HepG2 (cell line): ENCODE measurements around the gene MAEA. TPM values are rescaled to one million over a fixed set of nuclear protein-coding genes. Genes with fewer than 3 reads are reported as not detected.
A peak's percentile ranks its signal among the peaks of the same experiment; 100 is the strongest.

ENCODE experiments used
- ATAC-seq: fragments of 200-7000 bp; cut with Tn5 transposase; 3 replicates; pipeline ENCODE4 v1.9.1; 2020; ENCODE audit warnings: mild to moderate bottlenecking, moderate library complexity
- BruUV-seq: library from RNA; stranded (reverse); fragments of 400-500 nt; replicated peaks from 2 replicates; lab custom pipeline; 2021; lab: Mats Ljungman, UMichigan
- CTCF ChIA-PET: fragments of 300-600 bp; formaldehyde crosslinking; extraction: SDS; loops from one replicate; lab custom pipeline; 2021; ENCODE audit warnings: low total read pairs, inconsistent platforms, low intra/inter-chr PET ratio; lab: Yijun Ruan, JAX
- POLR2A ChIA-PET: fragments of 350-600 bp; sonication (Branson Sonifier 250); formaldehyde crosslinking; loops from one replicate; lab custom pipeline; 2020; ENCODE audit warnings: antibody characterized with exemption, inconsistent platforms; lab: Yijun Ruan, JAX
- DNase-seq: peaks from one replicate; pipeline ENCODE4 v3.0.0-alpha.2; 2015; ENCODE audit warnings: low spot score
- FAIRE-seq: peaks from 3 replicates; lab custom pipeline; 2011; peaks lifted over from hg19 to GRCh38; lab: Jason Lieb, UNC
- H2AFZ ChIP-seq: one replicate; pipeline ENCODE4 v1.6.1; 2011; ENCODE audit warnings: low read length, inconsistent platforms
- H3K27ac ChIP-seq: fragments of 300-600 bp; 3 replicates; pipeline ENCODE4 v1.8.0; 2011; ENCODE audit warnings: mixed run types, mild to moderate bottlenecking, mixed read lengths, low read length, inconsistent platforms; ENCODE audit not compliant: insufficient read depth; ENCODE audit errors: extremely low read length
- H3K27me3 ChIP-seq, 2 experiments: fragments of 200-600 bp in 1 of 2; 2 replicates in 1 of 2; 3 replicates in 1 of 2; pipeline versions ENCODE4 v1.6.0 to v1.8.0; 2011; ENCODE audit warnings: low read length in 2 of 2, mild to moderate bottlenecking in 2 of 2, moderate library complexity in 2 of 2, inconsistent platforms in 1 of 2; ENCODE audit not compliant: insufficient read depth in 2 of 2, control insufficient read depth in 1 of 2
- H3K36me3 ChIP-seq, 2 experiments: fragments of 200-600 bp in 1 of 2; replicated peaks in 1 of 2; 2 replicates in 1 of 2; 3 replicates in 1 of 2; pipeline versions ENCODE4 v1.5.1 to v1.8.0; 2011; ENCODE audit warnings: low read length in 2 of 2, inconsistent platforms in 1 of 2; ENCODE audit not compliant: insufficient read depth in 2 of 2, control insufficient read depth in 1 of 2
- H3K4me1 ChIP-seq: 2 replicates; pipeline ENCODE4 v1.5.1; 2012; ENCODE audit warnings: low read length, inconsistent platforms; ENCODE audit not compliant: insufficient read depth
- H3K4me2 ChIP-seq: 2 replicates; pipeline ENCODE4 v1.6.0; 2011; ENCODE audit warnings: low read depth, low read length, inconsistent platforms
- H3K4me3 ChIP-seq, 3 experiments: fragments of 200-600 bp in 1 of 3; sonication (generic), shearing (Covaris generic) in 1 of 3; replicated peaks in 1 of 3; 2 replicates each; pipeline ENCODE4 v1.5.1; 2011 to 2016; ENCODE audit warnings: low read length in 3 of 3, inconsistent platforms in 2 of 3, low read depth in 2 of 3, mild to moderate bottlenecking in 2 of 3, control low read depth in 1 of 3, mixed read lengths in 1 of 3; ENCODE audit not compliant: insufficient read depth in 1 of 3
- H3K79me2 ChIP-seq: one replicate; pipeline ENCODE4 v1.6.1; 2011; ENCODE audit warnings: low read length, inconsistent platforms; ENCODE audit not compliant: insufficient read depth
- H3K9ac ChIP-seq: 2 replicates; pipeline ENCODE4 v1.6.0; 2011; ENCODE audit warnings: mild to moderate bottlenecking, low read depth, low read length, inconsistent platforms; ENCODE audit not compliant: insufficient read depth
- H3K9me3 ChIP-seq: 2 replicates; pipeline ENCODE4 v1.5.1; 2012; ENCODE audit warnings: mild to moderate bottlenecking, low read length
- H4K20me1 ChIP-seq: 2 replicates; pipeline ENCODE4 v1.6.0; 2011; ENCODE audit warnings: inconsistent platforms, mild to moderate bottlenecking, low read length, moderate library complexity; ENCODE audit not compliant: insufficient read depth
- AGO2 ChIP-seq: fragments of 200-400 bp; formaldehyde crosslinking; optimal IDR thresholded peaks from 2 replicates; pipeline ENCODE3; 2017; ENCODE audit warnings: mild to moderate bottlenecking, low read depth, low read length, moderate library complexity
- SAFB2 ChIP-seq: sonication (generic); formaldehyde crosslinking; IDR thresholded peaks from 2 replicates; pipeline ENCODE4 v1.5.1; 2020; ENCODE audit warnings: missing genetic modification reagents, low read depth, mild to moderate bottlenecking, borderline replicate concordance
- WGBS: methylation state at CpG from one replicate; pipeline ENCODE4 v1.1.6; 2017; ENCODE audit warnings: low lambda C conversion rate; 5-methylcytosine and 5-hydroxymethylcytosine counted together
- in situ Hi-C: cut with HindIII; loops from 2 replicates; pipeline ENCODE4 v1.10.0; 2017; ENCODE audit warnings: low pct_unique_long_range_greater_than_20kb; ENCODE audit not compliant: extremely low pct_ligation_motif_present
- intact Hi-C: fragments of 100-400 bp; cut with micrococcal nuclease; formaldehyde crosslinking; loops from one replicate; pipeline ENCODE4 v1.10.0; 2022; ENCODE audit not compliant: unreplicated experiment
- polyA plus RNA-seq, 8 experiments: library from polyadenylated mRNA; depleted of rRNA in 3 of 8; stranded (reverse) in 7 of 8; unstranded in 1 of 8; fragments of >200 nt; fragmentation: Illumina TruSeq in 4 of 8; extraction: Trizol in 4 of 8; gene quantifications; 2 replicates each; pipeline versions ENCODE4 v1.2.1 to v1.2.3, GENCODE V29; 2011 to 2016; ENCODE audit warnings: low read depth in 4 of 8, missing spikeins in 1 of 8, mixed read lengths in 1 of 8; ENCODE audit not compliant: insufficient read depth in 1 of 8
- total RNA-seq, 5 experiments: library from RNA; depleted of rRNA; stranded (reverse); fragments of >200 nt; fragmentation: Illumina TruSeq; extraction: Trizol; gene quantifications; 2 replicates each; pipeline ENCODE4 v1.2.3, GENCODE V29; 2016; ENCODE audit warnings: low read depth in 1 of 5
- TF ChIP-seq, protein P1 (sequence below): sonication (generic); formaldehyde crosslinking; IDR thresholded peaks from 2 replicates; pipeline ENCODE4 v1.4.0; 2020; ENCODE audit warnings: missing genetic modification reagents, borderline replicate concordance
- TF ChIP-seq, protein P2 (sequence below): sonication (generic); formaldehyde crosslinking; IDR thresholded peaks from 2 replicates; pipeline ENCODE4 v1.8.0; 2022; ENCODE audit warnings: missing genetic modification reagents, mild to moderate bottlenecking, moderate library complexity, borderline replicate concordance
- TF ChIP-seq, protein P3 (sequence below): sonication (generic); formaldehyde crosslinking; conservative IDR thresholded peaks from 2 replicates; pipeline ENCODE4 v1.8.0; 2022; ENCODE audit warnings: low read depth, missing genetic modification reagents
- TF ChIP-seq, protein P4 (sequence below): sonication (generic); formaldehyde crosslinking; IDR thresholded peaks from 2 replicates; pipeline ENCODE4 v1.4.0; 2020; ENCODE audit warnings: mild to moderate bottlenecking, missing genetic modification reagents

The MAEA gene
- total and polyA plus RNA-seq, 2 of the 13 experiments (the other 11 are each of a cell fraction or from before 2014, with no cell fraction given): 52.0 to 57.1 TPM

DNA sequence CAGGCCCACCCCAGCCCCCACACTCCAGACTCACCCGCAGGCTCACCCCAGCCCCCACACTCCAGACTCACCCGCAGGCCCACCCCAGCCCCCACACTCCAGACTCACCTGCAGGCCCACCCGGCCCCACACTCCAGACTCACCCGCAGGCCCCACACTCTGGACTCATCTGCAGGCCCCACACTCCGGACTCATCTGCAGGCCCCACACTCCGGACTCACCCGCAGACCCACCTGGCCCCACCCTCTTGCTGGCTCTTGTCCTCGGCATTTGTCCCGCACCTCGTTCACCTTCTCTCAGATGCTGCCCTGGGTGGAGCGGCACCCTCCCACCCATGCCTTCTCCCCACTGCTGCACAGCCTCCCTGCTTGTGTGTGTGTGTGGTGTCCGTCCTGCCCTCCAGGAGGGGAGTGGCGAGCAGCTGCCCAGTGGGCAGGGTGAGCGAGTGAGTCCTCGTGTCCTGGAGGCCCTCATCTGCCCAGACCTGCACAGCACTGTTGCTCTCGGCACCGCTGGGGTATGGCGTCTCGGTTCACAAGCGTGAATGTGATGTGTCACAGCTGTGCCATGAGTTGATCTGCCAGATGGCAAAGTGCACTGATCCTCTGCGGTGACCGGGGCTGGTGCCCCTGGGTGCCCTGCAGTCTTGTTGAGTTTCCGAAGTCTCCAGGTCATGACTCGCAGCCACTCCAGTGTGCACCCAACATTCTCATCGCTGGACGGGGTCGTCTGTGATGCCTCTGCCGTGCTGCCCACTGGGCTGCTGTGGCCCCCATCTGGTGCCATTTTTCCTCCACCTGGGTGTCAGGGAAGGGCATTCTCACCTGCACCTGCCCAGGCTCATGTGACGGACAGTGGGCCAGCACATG is 27.7 kb downstream of the MAEA start (continued):
- TF ChIP-seq, protein P1, sequence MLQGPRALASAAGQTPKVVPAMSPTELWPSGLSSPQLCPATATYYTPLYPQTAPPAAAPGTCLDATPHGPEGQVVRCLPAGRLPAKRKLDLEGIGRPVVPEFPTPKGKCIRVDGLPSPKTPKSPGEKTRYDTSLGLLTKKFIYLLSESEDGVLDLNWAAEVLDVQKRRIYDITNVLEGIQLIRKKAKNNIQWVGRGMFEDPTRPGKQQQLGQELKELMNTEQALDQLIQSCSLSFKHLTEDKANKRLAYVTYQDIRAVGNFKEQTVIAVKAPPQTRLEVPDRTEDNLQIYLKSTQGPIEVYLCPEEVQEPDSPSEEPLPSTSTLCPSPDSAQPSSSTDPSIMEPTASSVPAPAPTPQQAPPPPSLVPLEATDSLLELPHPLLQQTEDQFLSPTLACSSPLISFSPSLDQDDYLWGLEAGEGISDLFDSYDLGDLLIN (CRISPR knock-in tag): no peak
- TF ChIP-seq, protein P2, sequence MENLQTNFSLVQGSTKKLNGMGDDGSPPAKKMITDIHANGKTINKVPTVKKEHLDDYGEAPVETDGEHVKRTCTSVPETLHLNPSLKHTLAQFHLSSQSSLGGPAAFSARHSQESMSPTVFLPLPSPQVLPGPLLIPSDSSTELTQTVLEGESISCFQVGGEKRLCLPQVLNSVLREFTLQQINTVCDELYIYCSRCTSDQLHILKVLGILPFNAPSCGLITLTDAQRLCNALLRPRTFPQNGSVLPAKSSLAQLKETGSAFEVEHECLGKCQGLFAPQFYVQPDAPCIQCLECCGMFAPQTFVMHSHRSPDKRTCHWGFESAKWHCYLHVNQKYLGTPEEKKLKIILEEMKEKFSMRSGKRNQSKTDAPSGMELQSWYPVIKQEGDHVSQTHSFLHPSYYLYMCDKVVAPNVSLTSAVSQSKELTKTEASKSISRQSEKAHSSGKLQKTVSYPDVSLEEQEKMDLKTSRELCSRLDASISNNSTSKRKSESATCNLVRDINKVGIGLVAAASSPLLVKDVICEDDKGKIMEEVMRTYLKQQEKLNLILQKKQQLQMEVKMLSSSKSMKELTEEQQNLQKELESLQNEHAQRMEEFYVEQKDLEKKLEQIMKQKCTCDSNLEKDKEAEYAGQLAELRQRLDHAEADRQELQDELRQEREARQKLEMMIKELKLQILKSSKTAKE (CRISPR knock-in tag): no peak
- TF ChIP-seq, protein P3, sequence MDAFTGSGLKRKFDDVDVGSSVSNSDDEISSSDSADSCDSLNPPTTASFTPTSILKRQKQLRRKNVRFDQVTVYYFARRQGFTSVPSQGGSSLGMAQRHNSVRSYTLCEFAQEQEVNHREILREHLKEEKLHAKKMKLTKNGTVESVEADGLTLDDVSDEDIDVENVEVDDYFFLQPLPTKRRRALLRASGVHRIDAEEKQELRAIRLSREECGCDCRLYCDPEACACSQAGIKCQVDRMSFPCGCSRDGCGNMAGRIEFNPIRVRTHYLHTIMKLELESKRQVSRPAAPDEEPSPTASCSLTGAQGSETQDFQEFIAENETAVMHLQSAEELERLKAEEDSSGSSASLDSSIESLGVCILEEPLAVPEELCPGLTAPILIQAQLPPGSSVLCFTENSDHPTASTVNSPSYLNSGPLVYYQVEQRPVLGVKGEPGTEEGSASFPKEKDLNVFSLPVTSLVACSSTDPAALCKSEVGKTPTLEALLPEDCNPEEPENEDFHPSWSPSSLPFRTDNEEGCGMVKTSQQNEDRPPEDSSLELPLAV (CRISPR knock-in tag): no peak
- TF ChIP-seq SAFB2 (CRISPR knock-in tag): no peak

DNA sequence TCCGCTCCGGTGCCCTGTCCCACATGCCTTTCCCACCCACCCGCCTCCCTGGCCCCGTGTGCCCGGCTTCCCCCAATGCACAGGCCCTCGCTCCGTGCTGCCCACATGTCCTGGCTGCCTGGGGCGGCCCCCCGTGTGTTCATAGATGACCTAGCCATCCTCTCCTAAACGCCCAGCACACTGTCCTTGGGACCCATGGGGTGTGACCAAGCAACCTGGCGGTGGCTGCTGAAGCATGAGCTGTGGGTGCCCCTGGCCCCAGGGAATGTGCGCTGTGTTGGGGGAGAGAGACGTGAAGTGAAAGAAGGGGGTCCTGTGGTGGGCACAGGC is 28.3 kb downstream of the MAEA start:
- Histone ChIP-seq H3K4me2 (no peak overlapping the region), H3K36me3 (peaks cover 25 to 71% of the 10 kb centered on the region in 2 experiments), H3K4me3 (no peak overlapping the region), H2AFZ (no peak overlapping the region), H4K20me1 (no peaks in the 10 kb centered on the region), H3K9me3 (no peaks in the 10 kb centered on the region), H3K4me1 (peaks cover under 1% of the 10 kb centered on the region; the same call in 1 of the 2 replicates), H3K27ac (no peak overlapping the region), H3K79me2 (peaks cover 2% of the 10 kb centered on the region), H3K27me3 (no peaks in the 10 kb centered on the region), H3K9ac (no peak overlapping the region)
- BruUV-seq: no TSS peak
- ATAC-seq (no peak), DNase-seq (no peak), FAIRE-seq (no peak)
- peak; percentile 55 for TF ChIP-seq AGO2
- TF ChIP-seq, protein P4, sequence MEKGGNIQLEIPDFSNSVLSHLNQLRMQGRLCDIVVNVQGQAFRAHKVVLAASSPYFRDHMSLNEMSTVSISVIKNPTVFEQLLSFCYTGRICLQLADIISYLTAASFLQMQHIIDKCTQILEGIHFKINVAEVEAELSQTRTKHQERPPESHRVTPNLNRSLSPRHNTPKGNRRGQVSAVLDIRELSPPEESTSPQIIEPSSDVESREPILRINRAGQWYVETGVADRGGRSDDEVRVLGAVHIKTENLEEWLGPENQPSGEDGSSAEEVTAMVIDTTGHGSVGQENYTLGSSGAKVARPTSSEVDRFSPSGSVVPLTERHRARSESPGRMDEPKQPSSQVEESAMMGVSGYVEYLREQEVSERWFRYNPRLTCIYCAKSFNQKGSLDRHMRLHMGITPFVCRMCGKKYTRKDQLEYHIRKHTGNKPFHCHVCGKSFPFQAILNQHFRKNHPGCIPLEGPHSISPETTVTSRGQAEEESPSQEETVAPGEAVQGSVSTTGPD: no peak
- in situ Hi-C loops (no loop called here), intact Hi-C loops (no loop called here)
- WGBS: 98% methylated on average over 11 of the region's 13 CpGs
- POLR2A ChIA-PET: interaction anchor here (1.2 kb wide), 1 partner anchor 8 kb away, joined by 3 read pairs; no protein-coding TSS in a partner anchor
- CTCF ChIA-PET: no interaction called here
